ENCODE data around the gene ZNF710. TPM values are rescaled to one million over a fixed set of nuclear protein-coding genes. Genes with fewer than 3 reads are reported as not detected.

ZNF710 gene
- total RNA-seq, 2 donors from 2014 or later: 18.1 to 34.5 TPM

DNA sequence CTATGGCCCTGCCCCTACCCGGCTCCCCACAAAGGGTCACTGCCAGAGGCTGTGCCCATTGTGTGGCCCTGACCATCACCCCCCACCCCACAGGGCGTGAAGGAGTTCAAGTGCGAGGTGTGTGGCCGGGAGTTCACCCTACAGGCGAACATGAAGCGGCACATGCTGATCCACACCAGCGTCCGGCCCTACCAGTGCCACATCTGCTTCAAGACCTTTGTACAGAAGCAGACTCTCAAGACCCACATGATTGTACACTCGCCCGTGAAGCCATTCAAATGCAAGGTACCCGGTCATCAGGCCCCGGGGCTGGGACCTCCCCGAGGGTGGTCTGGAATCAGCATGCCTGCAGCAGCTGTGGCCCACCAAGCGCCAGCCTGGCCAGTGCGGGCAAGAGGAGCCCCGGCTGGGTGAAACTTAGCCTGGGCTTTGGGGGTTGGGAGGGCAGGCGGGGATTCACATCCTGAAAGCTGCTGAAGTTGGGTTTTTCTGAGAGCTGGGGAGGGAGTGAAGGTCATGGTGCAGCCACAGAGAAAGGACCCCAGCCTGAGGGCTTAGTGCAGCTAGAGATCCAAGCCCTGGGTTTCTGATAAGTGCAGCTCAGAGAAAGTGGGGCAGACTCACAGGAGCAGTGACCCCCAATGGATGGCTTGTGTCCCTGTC lies 72.0 kb downstream of the ZNF710 start:
- no peak for ATAC-seq
- 59 to 64% methylated on average over 7 to 17 of the region's 17 CpGs for WGBS, 2 donors
- Histone ChIP-seq H3K27ac (peak overlapping the region; percentile 22 to 93 (median 88)), H3K4me3 (no peak overlapping the region), H3K9me3 (no peaks in the 10 kb centered on the region), H3K27me3 (no peaks in the 10 kb centered on the region), H3K4me1 (peaks cover 81% of the 10 kb centered on the region), H3K36me3 (replicated peaks in 1 of 2; ENCODE audit: insufficient read depth in 1 of 2, low read depth in 2 of 2) (no peaks in the 10 kb centered on the region)
- intact Hi-C loops (cut with DNase I): no loop called here
- no peak for TF ChIP-seq POLR2A (IDR thresholded peaks at IDR 0.05)
- TF ChIP-seq, protein P1, sequence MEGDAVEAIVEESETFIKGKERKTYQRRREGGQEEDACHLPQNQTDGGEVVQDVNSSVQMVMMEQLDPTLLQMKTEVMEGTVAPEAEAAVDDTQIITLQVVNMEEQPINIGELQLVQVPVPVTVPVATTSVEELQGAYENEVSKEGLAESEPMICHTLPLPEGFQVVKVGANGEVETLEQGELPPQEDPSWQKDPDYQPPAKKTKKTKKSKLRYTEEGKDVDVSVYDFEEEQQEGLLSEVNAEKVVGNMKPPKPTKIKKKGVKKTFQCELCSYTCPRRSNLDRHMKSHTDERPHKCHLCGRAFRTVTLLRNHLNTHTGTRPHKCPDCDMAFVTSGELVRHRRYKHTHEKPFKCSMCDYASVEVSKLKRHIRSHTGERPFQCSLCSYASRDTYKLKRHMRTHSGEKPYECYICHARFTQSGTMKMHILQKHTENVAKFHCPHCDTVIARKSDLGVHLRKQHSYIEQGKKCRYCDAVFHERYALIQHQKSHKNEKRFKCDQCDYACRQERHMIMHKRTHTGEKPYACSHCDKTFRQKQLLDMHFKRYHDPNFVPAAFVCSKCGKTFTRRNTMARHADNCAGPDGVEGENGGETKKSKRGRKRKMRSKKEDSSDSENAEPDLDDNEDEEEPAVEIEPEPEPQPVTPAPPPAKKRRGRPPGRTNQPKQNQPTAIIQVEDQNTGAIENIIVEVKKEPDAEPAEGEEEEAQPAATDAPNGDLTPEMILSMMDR (IDR thresholded peaks at IDR 0.05): peak in 3 of 7 experiments; percentile 21 to 32 (median 30)
- DNase-seq: peak in 3 of 4 donors; percentile 64 to 72 (median 66)

DNA sequence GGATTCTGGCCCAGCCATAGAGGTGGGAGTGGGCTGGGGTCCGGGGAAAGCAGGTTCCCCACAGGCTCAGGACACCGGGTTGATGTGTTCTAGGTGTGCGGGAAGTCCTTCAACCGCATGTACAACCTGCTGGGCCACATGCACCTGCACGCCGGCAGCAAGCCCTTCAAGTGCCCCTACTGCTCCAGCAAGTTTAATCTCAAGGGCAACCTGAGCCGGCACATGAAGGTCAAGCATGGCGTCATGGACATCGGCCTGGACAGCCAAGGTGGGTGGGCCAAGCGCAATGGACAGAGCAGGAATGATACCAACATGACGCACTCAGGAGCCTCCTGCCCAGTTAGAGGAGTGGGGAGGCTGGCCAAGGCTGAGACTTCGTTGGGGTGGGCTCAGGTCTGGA lies 72.9 kb downstream of the ZNF710 start:
- TF ChIP-seq POLR2A (IDR thresholded peaks at IDR 0.05): peak in 2 of 3 donors; percentile 20 to 41
- TF ChIP-seq, protein P1 (IDR thresholded peaks at IDR 0.05): no peak
- WGBS, 2 donors: 27 to 54% methylated on average over 11 to 12 of the region's 12 CpGs
- intact Hi-C loops (cut with DNase I): no loop called here
- no peak overlapping the region for H3K4me3 ChIP-seq
- peaks cover 73% of the 10 kb centered on the region for H3K4me1 ChIP-seq
- DNase-seq: peak; percentile 69 to 87 (median 74)
- peak; percentile 47 for ATAC-seq
- no peaks in the 10 kb centered on the region for H3K27me3 ChIP-seq
- H3K36me3 ChIP-seq (replicated peaks in 1 of 2; ENCODE audit: insufficient read depth in 1 of 2, low read depth in 2 of 2): peaks cover 0 to 3% of the 10 kb centered on the region in 2 donors
- H3K27ac ChIP-seq: peak overlapping the region; percentile 52 to 93 (median 88)
- H3K9me3 ChIP-seq: no peaks in the 10 kb centered on the region

DNA sequence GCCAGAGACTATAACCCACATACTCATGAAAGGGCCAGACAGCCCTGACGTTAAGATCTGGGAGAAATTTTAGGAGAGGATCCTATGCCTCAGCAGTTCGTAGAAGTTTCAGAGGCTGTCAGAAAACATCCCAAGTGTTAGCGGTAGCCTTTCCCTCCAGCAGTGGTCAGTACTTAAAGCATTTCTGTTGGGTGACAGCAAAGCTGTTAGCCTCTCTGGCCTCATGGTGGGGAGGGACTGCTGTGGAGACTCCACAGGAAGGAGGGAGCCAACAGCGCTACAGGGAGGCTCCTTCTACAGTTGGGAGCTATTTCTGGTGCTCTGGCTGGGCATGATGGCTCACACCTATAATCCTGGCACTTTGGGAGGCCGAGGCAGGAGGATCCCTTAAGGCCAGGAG lies 73.8 kb downstream of the ZNF710 start:
- Histone ChIP-seq H3K36me3 (replicated peaks in 1 of 2; ENCODE audit: insufficient read depth in 1 of 2, low read depth in 2 of 2) (peaks cover 0 to 4% of the 10 kb centered on the region in 2 donors), H3K4me3 (no peak overlapping the region), H3K27ac (peak overlapping the region; percentile 79 to 93 (median 88)), H3K27me3 (no peaks in the 10 kb centered on the region), H3K9me3 (no peaks in the 10 kb centered on the region), H3K4me1 (peaks cover 65% of the 10 kb centered on the region)
- WGBS, 2 donors: 57 to 66% methylated on average over 5 of the region's 5 CpGs
- DNase-seq: no peak
- no peak for TF ChIP-seq POLR2A (IDR thresholded peaks at IDR 0.05)
- TF ChIP-seq, protein P1 (IDR thresholded peaks at IDR 0.05): no peak
- intact Hi-C loops (cut with DNase I): loop anchor here (5.0 kb wide), 1 partner anchor 68 kb away; no protein-coding TSS in a partner anchor
- ATAC-seq: peak; percentile 8

DNA sequence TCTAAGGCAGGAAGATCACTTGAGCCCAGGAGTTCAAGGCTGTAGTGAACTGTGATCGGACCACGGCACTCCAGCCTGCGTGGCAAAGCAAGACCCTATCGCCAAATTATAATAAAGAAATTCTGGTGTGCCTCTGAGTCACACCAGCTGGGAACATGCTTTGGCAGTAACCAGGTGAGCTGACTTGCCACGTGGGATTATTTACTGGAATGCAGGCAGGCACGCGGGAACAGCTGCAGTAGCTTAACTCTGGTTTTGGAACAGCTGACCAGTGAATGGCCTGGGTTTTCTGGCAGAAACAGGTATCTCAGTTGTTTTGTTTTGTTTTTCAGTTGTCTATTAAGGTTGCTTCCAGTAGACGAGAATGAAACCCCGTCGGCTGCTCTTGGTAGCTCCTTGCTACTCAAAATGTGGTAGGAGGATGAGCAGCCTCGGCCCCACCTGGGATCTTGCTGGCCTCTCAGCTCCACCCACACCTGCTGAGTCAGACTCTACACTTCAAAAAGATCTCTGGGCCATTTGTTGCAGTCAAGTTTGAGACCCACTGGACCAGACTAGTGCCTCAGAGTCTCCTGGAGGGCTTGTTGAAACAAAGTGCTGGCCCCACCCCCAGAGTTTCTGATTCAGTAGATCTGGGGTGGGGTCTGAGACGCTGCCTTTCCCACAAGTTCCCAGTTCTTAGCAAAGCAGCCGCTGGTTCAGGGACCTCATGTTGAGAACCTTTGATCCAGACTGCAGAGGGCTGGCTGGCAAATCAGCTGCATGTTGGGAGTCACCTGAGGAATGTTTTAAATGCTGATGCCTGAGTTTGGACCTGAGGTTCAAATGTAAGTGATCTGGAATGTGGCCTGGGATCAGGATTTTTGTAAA lies 74.5 kb downstream of the ZNF710 start:
- no peaks in the 10 kb centered on the region for H3K27me3 ChIP-seq
- peak overlapping the region; percentile 79 to 93 (median 88) for H3K27ac ChIP-seq
- H3K36me3 ChIP-seq (replicated peaks in 1 of 2; ENCODE audit: insufficient read depth in 1 of 2, low read depth in 2 of 2): peaks cover 0 to 4% of the 10 kb centered on the region in 2 donors
- peak; percentile 82 to 92 (median 89) for DNase-seq
- peaks cover 58% of the 10 kb centered on the region for H3K4me1 ChIP-seq
- peak; percentile 82 for ATAC-seq
- TF ChIP-seq POLR2A (IDR thresholded peaks at IDR 0.05): no peak
- TF ChIP-seq, protein P1 (IDR thresholded peaks at IDR 0.05): no peak
- 18 to 36% methylated on average over 11 to 13 of the region's 13 CpGs for WGBS, 2 donors
- no peak overlapping the region for H3K4me3 ChIP-seq
- no peaks in the 10 kb centered on the region for H3K9me3 ChIP-seq
- intact Hi-C loops (cut with DNase I): loop anchor here (5.0 kb wide), 1 partner anchor 68 kb away; no protein-coding TSS in a partner anchor
